Dedifferentiated amniotic fluid mesenchymal stem cell (primary cell): ENCODE measurements around the gene TPBGL.
"Not testable (repeated sequence)": the region's sequence is repeated elsewhere in the genome, so short reads cannot be mapped to it uniquely, and the experiment has no call there.

Source experiments
- DNase-seq: peaks from one replicate; pipeline ENCODE4 v3.0.0-alpha.2; 2016; ENCODE audit errors: extremely low spot score

The TPBGL gene

DNA sequence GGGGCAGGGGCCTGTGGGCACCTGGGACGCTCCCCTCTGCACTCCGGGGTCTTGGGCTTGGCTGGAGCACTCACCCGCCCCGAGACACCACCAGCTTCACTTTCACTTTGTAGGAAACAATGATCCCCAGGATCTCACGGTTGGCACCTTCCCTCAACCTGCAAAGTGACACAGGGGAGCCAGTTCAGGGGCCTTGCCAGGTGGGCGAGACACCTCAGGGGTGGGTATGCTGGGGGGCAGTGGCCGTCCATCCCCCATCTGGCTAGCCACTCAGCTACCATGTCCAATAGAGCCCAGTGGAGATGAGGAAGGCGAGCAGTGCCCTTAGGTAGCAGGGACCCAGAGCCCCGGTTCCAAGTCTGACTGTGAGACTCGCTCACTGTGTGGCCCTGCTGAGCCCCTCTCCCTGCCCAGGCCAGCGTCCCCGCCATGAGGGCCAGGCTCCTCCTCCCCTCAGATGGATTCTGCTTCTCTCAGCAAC, 32.3 kb downstream of the TPBGL start:
- no peak for DNase-seq

DNA sequence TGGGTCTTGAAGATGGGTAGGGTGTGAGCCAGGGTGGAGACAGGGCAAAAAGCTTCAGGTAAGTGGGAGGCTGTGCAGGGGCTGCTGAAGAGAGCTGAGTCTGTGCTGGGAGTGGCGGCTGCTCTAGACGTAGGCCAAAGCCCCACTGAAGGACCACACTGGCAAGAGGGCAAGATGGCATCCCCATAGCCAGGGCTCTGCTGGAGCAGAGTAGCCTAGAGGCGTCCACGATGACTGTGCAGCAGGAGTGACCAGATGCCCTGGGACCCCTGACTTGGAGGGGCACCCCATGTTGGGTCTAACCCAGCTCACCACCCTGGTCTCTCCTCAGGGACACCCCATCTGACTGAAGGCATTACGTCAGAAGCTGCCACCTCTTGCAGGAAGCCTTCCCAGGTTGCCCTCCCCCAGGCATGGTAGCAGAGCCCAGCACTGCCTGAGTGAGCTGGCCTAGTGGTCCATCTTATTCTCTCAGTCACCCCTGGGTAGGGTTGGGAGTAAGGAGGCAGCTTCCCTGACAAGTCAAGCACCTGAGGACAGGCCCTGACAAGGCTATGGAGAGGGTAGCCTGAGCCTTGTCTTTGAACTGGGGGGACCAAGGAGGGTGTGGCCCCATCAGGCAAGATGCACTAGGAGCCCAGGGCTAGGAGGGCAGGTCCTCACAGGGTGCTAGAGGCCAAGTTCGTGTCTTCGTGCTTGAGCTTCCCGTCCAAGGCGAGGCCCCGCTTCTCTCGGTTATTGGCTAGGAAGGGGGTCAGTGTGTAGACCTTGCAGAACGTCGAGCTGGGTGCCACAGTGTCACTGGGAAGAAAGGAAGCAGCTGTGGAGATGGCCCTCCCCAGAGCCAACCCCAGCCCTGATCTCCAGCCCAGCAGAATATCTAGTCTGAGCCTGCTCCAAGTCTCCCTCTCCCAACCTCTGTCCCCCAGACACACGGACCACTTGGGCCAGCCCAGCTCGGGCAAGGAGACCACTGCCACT, 33.1 kb downstream of the TPBGL start:
- no peak for DNase-seq

DNA sequence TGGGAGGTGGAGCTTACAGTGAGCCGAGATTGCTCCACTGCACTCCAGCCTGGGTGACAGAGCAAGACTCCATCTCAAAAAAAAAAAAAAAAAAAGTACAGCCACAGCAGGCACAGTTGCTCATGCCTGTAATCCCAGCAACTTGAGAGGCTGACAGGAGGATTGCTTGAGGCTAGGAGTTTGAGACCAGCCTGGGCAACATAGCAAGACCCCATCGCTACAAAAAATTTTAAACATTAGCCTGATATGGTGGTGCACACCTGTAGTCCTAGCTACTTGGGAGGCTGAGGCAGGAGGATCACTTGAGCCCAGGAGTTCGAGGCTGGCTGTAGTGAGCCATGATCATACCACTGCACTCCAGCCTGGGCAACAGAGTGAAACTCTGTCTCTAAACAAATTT, 34.1 kb downstream of the TPBGL start:
- not testable (repeated sequence) for DNase-seq

DNA sequence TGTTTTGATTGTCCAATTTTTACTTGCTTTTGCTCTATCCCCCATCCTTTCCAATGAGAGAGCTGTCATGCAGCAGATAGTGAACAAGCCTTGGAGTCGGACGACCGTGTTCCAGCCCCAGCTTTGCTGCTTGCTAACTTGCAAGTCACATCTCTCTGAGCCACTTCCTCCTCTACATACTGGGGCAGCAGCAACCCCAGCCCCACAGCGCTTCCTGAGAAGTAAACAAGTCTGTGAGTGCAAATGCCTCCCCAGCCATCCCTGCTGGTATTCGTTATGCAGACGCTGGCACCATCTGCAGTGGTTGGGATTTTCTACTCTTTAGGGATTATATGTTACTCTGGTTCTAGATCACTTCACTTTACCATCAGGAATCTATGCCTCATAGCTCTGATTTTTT, 35.0 kb downstream of the TPBGL start:
- no peak for DNase-seq

DNA sequence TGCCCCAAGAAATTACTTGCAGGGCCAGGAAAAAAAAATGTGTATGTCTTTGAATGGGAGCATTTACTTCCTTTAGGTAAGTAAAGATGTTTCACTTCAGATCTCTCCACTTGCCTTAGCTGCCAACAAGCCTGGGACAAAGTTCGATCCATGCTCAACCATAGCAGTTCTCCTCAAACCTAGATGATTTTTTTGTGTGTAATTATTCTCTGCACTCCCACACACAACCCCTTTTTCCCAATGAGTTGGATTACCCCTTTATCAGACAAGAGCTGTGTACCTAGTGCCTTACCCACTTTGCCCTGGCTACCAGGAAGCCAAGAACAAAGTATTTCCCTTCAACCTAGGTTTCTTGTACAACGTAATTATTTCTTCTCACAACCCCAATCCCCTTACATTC, 35.6 kb downstream of the TPBGL start:
- DNase-seq: no peak

DNA sequence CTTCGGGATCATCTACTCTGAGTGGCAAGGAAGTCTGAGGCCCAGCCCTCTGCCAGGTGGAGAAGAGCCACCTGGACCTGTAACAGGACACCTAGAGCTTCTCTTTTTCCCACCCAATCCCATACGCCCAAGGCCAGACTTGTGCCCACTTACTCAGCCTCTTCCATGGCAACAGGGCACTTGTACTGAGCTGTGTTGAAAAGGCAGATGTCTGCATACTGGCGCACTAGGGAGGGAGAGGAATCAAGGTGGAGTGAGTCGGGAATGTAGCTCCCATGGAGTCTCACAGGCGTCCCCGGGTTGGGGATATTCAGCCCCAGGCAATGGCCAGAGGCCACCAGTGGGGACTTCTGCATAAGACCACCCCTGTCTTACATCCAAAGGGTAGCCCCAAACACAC, 36.1 kb downstream of the TPBGL start:
- DNase-seq: no peak

DNA sequence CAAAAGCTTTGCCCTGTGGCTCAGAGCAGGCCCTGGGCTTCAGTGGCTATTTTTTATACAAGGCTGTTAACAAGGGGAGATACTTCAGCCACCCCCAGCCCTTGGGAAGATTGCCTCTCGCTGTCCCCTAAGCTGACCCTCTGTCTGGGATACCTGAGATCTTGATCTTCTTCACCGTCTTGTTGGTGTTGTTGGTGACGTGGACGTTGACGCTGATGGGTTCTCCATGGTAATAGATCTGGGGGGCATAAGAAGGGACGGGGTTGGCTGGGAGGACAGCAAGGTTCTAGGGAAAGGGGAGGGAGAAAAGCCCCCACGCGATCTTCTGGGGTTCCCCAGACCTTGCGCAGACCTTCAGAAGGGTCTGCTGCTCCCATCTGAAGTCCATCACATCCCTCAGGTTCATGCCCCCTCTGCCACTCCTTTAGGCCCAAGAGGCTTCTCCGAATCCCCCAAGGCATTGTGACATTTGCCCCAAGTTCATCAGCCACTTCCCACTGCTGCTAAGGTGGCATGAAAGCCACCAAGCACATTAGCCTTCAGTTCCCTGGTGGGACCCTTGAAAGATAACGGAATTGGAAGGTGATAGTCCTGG, 36.7 kb downstream of the TPBGL start:
- DNase-seq: no peak

DNA sequence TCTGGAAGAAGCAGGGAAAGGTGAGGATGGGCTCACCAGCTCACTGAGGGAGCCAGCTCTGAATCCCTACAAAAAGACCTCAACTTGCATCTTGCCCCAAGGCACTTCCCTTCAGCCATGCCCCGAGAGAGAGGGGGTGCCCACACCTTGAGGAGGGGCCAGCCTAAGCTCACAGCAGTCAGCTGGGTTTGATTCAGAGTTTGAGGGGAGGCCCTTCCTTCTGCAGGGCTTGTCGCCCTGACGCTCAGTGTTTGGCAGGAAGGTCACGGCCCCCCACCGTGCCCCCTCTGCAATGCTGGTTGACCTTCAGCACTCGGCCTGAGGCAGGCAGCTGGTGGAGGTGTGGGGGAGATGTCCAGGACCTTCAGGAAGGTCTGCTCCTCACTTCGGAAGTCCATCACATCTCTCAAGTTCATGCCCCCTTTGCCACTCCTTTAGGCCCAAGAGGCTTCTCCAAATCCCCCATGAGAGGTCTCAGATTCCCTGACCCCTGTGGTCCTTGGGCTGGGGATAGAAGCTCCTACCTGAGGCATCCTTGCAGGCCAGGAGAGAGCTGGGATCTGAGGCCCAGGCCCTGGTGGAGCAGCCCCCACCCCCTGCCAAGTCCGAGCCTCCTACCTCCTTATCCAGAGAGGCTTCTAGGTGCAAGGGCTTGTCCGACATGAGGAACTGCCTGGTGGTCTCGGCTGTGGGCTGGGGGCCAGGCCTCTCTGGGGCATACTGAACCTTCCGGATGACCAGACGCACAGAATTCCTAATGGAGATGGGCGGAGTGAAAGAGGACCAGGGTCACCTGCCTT, 37.6 kb downstream of the TPBGL start:
- no peak for DNase-seq

DNA sequence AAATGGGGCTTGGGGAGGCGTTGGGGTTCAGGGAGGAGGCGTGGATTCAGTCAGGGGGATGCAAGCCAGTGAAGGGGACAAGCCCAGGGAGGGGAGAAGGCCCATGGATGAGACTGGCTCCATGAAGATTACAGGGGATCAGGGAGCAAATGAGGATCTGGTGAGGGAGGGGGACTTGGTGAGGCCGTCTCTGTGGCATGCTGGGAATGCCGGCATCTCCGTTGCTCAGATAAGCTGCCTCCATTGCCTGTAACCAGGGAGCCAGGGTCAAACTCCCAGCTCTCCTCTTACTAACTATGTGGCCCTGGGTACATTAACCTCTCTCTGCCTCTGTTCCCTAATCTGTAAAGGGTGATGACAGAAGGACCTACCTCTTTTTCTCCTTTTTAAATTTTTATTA, 38.7 kb downstream of the TPBGL start:
- no peak for DNase-seq

DNA sequence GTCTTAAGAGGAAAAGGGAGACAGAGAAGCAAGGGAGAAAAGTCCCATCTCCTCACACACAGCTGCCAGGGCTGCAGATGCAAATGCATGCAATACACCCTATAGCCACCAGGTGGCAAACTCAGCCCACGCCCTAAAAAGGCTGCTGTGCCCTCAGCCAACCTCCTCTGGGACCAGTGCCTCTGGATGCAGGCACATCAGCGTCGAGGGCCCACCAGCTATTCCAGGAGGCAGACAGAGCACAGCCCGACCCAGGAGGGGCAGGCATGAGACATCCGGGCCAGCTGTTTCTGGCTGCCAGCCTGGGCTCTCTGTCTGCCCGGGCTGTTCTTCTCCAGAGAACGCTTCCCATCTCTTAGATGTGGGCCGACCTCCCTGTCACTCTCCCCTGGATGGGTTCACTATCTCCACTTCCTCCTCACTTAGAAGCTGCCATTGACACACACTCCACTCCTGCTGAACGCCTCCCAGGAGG, 39.7 kb downstream of the TPBGL start:
- peak; percentile 66 for DNase-seq

DNA sequence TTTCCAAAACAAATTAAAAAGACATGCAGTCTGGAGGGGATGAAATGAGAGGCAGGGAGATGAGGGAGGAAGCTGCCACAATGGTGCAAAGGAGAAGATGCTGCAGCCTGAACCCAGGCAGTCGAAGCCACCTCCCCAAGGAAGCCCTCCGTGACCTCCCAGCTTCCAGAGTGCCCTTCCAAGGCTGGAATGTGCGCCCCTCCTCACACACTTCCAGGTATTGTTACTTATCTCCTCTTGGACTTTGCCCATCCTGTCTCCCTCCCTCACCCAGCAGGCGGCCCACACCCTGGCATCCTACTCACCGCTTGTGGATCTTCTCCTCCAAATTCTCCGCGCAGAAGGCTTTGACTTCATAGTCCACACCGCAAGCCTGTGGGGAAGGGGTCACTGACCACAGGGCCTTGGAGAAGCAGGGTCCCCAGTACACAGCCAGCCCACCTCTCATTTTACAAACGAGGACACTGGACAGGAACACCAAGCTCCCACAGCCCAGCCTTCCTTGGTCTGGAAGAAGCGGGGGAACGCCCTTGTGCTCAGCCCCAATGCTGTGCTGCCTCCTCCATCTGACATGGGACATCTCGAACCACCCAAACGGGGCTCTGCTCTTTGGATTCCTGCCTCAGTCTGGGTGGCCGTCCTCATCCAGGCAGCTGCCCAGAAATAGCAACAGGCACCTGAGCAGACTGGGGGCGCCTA, 40.3 kb downstream of the TPBGL start:
- DNase-seq: no peak

DNA sequence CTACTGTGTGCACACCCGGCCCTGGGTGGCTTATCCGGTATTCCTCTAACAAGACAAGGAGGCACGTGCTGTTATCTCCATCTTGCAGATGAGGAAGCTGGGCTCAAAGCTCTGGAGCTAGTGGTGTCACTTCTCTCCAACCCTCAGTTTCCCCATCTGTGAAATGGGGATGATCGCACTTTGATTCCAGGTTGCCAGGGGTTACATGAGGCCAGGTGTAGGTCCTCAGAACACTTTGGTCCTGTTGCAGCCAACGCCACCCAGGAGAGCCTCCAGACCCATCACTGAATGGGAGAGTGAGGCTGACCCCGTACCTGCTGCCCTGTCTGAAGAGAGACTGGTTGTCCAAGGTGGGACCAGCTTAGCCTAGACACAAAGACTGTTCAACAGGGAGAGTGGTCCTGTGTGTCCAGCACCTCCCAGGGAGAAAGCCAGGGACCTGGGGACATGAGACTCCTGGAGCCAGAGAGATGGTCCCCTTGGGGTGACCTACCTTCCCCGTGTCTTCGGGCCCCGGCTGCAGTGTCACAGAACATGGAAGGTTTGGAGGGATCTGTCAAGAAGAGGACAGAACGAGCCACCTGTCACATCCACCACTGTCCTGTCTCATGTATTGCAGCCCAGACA, 41.0 kb downstream of the TPBGL start:
- DNase-seq: no peak

DNA sequence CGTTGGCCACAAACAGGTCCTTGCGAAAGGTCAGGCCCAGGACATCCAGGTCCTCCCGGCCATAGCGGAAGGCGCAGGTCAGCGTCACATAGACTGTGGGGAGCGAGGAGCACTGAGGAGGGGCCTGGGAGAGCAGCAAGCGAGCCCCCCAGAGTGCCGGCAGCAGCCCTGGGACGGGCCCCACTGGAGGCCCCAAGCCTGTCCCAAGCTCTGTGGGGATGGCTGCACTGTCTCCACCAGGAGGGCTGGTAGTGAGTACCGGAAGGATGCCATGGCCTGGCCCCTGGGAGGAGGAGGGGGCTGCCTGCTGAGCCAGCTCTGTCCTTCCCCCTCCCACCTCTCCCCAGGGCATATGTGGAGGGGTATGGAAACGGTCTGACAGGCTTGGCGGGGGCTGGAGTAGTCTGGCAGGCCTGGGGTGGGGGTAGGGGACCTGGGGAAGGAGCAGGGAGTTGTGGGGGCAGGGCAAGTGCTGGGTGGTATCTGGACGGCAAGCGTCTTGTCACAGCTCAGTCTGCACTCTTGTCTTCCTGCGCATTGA, 42.9 kb downstream of the TPBGL start:
- no peak for DNase-seq

DNA sequence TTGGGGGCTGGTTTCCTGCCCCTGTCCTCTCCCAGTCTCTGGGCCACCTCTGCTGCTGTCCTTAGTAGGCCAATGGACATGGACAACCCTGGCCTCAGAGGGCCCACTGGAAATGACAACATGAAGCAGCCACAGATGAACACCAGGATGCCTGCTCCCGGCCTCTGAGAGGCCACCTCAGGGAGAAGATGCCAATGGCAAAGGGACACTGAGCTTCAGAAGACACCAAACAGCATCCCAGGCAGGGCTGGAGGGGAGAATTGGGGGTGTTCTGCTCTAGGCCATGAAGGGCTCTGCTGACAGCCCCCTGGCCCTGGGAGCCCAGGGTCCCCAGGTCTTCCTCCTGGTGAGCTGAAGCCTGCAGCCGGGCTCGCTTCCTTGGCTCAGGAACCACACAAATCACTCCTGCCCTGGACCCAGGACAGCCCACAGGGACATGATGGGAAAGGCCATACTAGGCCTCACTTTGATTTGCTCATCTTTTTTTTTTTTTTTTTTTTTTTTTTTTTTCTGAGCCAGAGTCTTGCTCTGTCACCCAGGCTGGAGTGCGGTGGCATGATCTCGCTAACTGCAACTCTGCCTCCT, 45.3 kb downstream of the TPBGL start:
- no peak for DNase-seq

DNA sequence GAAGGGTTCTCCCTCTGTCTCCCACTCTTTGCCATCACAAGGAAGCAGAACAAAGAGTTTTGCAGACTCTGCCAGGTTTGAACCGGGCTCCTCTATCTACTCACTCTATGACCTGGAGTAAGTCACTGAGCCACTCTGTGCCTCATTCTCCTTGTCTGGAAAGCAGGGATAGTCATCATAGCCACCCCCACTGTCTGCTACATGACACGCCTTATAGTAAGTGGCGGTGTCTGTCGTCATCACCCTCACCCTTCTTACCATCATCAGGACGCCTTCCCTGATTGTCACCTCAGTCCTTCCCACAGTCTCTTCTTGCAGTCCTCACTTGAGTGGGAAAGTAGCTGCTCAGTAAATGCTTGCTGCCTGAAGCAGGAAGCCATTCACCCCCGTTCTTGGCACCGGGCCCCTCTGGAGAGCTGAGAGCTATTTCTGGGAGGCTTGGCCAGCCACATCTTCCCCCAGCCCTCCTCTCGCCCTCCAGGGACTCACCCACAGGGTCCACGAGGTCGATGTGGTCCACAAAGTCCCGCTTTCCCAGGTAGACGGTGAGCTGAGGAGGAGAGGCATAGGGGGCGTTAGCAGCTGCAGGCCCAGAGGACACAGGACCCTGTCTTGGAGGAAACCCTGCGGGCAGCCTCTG, 46.4 kb downstream of the TPBGL start:
- no peak for DNase-seq

DNA sequence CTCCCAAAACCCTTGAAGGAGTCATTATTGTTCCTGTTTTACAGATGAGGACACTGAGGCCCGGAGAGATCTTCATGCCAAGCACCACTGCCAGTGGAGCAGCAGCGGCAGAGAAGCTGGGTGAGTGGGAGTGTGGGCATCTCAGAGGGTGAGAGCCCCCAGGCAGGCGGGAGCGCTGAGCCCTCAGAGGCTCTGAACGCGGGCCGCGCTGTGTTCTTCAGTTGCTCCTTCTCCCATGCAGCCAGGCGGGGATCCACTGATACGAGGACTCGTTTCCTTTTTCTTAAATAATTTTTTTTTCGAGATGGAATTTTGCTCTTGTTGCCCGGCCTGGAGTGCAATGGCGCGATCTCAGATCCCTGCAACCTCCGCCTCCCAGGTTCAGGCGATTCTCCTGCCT, 47.0 kb downstream of the TPBGL start:
- no peak for DNase-seq

DNA sequence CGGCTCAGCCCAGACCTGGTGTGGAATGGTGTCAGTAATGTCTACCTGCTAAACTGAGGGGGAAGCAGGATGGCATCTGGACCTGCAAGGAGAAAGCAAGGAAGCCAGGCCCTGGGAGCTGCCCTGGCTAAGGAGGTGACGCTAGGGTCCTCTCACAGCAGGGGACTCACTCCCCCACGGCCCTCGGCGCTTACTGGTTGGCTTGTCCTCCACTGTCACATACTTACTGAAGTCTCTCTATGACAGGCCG, 48.9 kb downstream of the TPBGL start:
- no peak for DNase-seq

DNA sequence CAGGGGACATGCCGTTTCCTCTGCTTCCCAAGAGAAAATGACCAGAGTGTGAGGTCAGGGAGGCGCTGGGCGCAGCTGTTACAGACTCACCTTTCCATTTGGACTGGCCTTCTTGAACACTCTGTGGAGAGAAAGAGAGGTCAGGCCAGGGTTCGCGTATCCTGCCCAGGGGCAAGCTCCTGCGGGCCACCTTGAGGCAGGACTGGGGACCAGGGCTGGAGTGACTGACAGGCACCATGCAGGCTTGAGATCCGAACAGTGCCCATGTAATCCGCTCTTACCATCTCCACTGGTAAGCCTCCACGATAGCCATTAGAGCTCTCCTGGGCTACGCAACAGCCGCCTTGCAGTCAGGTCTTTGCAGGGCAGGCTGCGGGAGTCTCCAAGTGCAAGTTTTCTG, 49.3 kb downstream of the TPBGL start:
- DNase-seq: no peak

DNA sequence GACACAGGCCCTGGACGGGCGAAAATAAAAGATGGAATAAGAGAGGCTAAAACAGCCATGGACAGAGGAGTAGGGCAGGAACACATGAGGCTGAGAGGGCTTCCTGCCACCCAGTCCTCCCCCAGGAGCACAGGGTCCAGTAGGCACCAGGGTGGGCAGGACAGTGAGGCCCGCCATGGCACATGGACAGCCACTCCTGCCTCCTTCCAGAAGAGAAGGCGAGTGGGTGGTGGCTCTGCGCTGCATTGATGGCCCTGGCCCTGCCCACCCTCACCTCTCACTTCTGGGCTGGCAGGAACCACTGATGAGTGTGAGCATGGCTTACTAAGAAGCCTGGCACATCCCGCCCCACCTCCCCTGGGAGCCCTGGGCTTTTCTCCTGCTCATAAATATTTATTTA, 51.2 kb downstream of the TPBGL start:
- DNase-seq: no peak

DNA sequence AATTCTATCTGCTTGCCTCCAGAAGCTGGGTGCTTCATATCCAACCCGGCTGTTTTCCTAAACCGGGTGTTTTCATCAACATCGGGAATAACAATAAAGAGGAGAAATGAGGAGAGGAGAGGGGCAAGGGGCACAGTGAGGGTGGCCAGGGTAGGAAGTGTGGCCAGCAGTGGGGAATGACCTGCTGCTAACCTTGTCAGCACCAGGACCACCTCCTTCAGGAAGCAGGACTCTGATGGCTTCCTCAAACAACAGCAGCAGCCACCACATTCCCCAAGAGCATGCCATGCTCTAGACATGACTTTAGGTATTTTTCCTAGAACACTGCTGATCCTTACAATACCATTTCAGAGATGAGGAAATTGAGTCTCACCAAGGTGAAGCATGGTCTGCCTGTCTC, 52.4 kb downstream of the TPBGL start:
- no peak for DNase-seq
